NK-92 (cell line): ENCODE results near the gene DCLK1.

Experiments
- DNase-seq: peaks from one replicate; lab custom pipeline; 2025; ENCODE audit not compliant: unreplicated experiment; lab: John Stamatoyannopoulos, UW

Gene DCLK1

DNA sequence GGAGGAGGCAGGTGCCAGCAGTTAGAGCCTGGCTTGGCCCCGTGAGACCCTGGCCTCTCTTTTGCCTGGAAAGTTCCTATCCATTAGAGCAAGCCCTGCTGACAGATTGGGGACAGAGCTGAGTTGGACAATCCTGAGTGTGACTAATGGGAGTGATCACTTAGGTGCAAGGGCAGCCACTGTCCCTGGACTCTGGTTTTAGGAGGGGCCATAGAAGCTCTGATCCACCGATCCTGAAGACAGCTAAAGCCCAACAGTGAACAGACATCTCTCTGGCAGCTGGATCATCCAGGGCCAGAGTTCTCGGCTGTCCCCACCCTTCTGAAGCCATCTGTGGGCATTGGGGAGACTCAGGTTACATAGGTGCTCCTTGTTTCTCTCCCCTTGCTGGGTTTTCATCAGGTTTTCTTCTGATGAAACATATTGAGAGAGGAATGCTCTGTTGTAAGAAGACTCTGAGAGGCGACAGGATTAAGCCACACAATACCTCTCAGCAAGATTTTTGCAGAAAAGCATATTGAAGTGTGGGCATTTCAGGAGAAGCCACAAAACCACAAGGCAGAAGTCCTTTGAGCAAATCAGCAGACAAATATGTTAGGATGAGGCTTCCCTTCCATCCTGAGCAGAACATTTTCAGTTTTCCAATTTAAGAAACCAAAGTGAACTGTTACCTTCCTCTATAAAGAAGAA lies 366.7 kb downstream of the DCLK1 start:
- DNase-seq: no peak

DNA sequence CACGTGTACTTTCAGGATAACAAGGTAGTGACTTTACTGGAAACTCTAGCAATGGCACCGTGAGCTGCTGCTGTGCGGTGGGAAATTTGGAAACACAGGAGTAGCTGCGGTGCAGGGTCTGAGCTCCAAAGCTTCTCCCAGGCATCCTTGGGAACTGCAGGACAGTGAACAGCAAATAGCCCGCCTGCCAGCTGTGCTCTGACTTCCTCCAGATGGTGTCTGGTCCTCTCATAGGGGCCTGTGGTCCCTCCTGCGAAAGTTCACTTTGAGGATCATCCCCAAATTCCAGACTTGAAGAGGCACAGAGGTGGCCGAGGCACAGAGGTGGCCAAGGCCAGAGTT lies 367.4 kb downstream of the DCLK1 start:
- DNase-seq: no peak

DNA sequence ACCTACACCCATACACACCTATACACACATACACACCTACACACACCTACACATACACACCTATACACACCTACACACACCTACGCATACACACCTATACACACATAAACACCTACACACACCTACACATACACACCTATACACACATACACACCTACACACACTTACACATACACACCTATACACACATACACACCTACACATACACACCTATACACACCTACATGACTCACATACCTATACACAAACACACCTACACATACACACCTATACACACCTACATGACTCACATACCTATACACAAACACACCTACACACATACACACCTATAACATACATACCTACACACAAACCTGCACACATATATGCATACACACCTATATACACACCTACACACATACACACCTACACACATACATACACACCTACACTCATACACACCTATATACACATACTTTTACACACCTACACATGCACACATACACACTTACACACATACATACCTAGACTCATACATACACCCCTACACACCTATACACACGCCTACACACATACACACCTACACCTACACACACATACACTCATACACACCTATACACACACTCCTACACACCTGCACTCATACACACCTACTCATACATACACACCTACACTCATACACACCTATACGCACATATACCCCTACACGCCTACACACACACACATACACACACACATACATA lies 368.0 kb downstream of the DCLK1 start:
- DNase-seq: no peak

DNA sequence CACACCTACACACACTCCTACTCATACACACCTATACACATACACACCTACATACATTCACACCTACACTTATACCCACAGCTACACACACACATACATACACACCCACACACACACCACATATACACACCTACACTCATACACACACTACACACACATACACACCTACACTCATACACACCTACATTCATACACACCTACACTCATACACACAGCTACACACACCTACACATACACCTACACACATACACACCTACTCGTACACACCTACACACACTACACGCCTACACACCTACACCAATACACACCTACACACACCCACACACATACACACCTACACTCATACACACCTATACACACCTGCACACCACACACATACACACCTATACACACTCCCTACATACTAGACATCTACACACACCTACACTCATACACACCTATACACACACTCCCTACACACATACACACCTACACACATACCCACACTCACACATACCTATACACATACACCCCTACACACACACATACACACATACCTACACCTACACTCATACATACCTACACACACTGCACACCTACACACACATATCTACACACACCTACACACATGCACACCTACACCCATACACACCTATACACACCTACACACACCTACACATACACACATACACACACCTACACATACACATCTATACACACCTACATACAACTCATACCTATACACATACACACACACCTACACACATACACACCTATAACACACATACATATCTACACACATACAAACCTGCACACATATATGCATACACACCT lies 369.5 kb downstream of the DCLK1 start:
- no peak for DNase-seq

DNA sequence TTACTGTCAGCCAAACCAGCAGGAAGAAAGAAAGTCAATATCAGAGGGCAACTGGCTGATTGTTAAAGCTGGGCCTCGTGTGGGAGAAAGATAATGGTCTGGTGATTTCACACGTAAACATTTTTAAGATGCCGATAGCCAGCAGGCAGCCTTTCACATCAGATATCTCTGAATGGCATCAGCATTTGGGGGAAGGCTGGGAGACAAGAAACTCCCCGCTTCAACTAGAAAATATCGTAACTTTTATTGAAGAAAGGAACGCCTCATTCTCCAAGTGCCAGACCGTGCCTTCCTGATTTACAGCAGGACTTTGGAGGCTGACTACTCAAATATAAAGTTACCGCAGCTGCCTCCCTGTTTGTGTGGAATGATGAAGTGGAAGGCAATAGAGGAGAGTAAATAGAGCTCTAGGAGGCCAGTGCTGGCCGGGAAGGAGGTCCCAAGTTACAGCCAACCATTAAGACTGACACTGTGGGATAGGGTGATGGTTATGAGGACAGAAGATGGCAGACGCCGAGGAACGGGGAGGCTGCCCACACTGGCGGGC lies 370.4 kb downstream of the DCLK1 start:
- no peak for DNase-seq

DNA sequence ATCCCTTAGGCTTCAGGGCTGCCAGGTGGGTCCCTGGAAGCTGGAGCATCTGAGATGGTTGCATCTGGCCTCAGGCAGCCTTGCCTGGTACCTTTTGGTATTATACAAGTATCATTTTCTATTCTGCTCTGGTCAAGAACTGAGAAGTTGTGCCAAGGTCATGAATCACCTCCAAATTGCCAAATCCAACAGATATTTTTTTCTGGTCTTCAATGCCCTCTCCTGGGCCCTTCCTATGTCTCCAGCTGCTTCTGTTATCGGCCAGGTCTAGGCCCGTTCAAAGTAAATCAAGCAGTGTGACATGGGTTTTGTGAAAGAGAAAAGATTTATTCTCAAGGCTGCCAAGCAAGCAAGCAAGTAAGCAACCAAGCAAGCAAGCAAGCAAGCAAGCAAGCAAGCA lies 383.6 kb downstream of the DCLK1 start:
- DNase-seq: no peak

DNA sequence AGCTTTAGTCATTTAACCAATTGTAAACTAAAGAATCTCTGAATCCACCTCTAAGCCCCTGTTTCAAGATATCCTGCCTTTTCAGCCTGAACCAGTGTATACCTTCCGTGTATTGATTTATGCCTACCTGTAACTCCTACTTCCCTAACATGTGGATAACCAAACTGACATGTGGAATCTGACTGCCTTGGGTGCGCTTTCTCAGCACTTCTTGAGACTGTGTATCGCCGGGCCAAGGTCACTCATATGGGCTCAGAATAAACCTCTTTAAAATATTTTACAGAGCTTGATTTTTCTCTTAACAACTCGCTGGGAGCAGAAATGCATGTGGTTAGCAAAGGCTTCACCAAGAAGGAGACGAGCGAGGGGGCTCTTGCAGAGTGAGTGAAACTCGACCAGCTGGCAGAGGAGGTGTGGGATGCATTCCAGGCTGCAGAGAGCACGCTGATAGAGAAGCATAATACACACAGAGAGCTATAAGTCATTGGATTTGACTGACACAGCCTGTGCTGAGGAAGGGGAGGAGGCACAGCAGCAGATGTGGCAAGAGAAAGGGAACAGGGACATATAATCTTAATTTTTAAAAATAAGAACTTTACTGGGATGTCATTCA lies 386.5 kb downstream of the DCLK1 start:
- no peak for DNase-seq

DNA sequence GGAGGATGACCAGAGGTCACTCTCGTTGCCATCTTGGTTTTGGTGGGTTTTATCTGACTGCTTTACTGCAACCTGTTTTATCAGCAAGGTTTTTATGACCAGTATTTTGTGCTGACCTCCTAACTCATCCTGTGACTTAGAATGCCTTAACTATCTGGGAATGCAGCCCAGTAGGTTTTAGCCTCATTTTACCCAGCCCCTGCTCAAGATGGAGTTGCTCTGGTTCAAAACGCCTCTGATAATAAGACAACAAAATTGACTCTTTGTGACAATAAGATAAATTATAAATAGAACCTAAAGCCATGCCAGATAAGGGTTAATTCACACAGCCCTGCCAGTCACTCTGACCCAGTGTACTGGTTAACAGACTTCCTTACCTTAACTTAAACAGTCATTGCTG lies 387.0 kb downstream of the DCLK1 start:
- no peak for DNase-seq

DNA sequence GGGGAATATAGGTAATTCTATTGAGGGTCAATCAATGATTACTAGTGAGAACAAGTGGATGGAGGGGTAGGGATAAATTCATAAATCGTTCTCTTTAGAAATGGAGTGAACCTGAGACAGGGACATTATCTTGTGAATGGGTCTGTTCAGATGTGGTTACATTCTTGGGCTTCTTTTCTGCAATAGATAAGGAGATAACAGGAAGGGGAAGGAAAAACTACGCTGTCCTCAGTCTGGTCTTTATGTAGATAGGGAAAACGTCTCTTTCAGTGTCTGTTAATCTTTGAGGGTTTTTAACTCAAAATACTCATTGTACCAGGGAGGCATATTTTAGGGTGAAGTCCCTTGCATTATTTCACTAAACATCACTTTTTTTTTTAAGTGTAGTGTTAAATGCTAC lies 388.0 kb downstream of the DCLK1 start:
- DNase-seq: no peak

DNA sequence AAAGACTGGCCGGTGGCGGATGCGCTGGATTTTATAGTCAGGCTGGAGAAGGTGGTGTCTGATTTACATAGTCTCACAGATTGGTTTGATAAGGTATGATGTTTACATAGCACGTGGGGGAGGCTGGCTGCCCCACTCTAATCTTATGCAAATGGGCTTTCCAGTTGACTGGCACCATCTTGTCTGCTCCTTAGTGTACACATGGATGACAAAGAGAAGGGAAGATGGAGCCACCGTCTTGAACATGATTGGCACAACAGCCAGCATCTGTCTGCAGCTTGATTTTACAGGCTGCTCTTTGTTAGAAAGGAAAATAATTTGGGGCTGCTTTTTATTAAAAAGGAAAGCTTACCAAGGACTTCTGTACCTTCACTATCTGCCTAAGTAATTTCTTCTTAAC lies 389.5 kb downstream of the DCLK1 start:
- DNase-seq: no peak

DNA sequence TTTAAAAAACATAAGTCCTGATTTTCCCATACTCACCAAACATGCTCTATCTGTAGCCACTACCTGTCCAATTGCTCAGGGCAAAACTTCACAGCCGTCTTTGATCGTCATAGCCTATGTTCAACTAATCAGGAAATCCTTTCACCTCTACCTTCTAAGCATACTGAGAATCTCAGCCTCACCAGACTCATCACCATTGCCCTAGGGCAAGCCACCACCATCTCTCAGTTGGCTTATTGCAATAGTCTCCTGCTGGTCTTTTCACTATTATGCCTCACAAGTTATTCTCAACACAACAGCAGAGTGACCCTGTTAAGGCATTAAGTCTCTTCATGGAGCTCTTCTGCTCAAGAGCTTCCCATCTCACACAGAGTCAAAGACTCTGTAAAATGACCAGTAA lies 394.3 kb downstream of the DCLK1 start:
- DNase-seq: no peak

DNA sequence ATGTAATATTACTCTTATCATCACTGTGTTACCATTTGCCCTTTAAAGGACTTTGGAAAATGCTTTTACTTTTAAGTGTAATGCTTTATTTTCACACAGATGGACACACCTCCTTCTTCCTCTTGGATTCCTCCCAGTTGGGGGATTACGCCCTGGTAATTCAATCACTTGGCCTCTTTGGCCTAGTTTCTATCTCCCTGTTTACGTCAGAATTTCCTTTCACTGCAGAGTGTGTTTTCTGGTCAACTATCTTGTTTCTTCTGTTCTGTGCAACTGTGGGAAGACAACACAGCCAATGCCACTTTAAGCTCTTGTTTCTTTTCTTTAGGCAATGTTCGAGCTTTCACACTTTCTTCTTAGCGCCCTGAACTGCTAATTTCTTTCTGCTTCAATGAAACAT lies 397.4 kb downstream of the DCLK1 start:
- no peak for DNase-seq

DNA sequence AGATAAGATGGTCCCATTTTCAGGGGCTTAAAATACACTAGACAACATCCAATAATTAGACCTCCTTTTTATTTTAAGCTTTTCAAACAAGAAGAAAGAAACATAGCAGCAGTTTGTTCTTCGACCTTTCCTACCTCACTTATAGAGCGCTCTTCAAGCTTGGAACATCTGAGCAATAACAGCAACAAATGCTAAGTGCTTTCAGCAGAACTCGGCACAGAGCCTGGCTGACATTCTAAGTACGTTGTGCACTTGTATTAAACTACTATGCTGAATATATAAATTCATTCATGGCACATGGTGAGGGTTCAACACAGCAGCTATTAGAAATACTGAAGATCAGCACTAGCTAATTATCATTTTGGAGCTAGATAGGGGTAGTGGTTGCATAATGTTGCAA lies 398.6 kb downstream of the DCLK1 start:
- DNase-seq: no peak

DNA sequence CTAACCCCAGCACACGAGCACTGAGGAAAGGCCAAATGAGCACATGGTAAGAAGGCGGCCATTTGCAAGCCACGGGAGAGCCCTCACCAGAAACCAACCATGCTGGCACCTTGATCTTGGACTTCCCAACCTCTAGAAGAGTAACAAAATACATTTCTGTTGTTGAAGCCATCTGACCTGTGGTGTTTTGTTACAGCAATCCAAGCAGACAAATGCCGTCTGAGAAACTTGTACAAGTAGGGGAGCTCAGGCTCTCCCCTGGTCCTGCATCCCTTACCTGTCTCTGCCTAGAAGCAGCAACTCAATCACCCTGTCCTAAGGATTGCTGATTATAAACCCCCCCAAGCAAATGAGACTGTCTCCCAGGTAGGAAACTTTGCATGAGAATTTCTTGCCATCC lies 399.7 kb downstream of the DCLK1 start:
- DNase-seq: no peak

DNA sequence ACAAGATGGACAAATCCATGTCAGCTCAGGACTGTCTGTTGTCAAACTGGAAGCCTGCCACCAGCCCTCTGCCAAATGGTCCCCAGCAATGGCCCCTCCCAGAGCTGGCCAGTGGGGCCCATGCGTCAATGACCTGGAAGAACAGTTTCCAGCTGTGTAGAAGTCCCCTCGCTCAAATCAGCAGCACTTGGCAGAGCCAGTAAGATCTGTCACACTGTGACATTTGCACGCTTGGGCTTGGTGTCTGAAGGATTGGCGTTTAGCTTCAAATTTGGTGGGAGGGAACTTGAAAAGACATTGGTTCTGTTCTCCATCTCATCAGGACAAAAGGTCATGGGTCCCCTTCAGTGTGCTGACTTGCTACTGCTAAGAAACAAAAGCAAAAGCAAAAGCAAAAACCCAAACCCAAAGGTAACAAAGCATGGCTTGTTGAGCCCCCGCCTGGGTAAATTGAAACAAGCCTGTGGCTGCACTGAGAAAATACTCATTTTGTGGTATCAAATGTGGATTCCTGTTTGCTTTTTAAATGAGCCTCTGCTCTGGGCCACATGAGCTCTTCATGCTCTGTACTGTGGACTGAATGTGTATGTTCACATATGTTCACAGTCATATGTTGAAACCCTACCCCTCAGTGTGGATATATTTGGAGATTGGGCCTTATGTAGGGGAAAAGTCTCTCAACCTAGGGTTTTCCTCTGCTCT lies 401.1 kb downstream of the DCLK1 start:
- DNase-seq: no peak

DNA sequence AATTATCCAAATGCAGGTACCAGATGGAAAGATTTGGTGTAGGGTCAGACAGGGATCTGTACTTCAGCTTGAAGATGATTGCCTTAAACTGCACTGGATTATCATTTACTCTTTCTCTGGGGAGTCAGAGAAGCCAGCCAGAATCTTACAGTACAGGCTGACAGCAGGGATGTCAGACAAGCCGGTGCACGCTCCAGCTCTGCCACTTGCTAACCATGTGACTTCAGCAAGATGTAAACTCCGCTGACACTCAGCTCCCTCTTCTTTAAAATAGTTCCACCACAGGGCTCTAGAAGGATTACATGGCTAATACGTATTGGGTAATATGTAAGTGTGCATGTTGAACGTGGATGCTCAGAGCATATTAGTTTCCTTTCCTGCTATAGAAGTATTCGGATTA lies 403.3 kb downstream of the DCLK1 start:
- DNase-seq: no peak

DNA sequence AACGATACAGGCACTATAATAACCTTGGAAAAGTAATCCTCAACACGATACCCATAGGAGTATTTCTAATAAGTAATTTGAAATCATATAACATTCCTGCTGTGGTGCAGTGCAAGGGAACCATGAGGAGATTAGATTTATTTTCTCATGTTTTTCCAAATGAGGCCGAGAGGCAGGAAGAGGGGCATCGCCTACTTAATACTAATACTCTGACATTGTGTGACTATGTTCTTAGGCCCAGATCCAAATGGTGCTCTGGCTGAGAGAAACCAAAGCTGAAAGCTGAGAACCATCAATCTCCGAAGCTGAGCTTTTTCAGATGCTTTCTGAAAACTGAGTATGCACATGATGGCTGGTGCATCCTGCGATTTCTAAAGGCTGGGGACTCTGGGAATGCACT lies 406.7 kb downstream of the DCLK1 start:
- no peak for DNase-seq

DNA sequence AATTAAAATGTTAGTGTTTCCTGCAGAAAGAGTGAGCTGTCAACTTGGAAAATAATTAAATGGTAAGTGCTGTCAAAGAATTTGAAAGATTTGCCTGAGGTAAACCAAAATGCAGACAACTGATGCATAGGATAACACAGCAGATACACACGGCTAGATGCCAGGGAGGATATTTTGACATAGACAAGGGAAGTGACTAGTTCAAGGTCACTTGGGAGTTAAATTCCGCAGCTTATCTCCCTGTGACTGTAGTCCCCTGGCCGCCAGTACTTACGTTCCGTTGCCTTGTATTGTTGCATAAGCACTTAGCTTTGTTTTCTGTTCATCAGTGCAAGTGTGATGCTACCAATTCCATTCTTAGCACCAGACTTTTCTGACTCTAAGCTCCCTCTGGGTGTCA lies 407.4 kb downstream of the DCLK1 start:
- DNase-seq: no peak

DNA sequence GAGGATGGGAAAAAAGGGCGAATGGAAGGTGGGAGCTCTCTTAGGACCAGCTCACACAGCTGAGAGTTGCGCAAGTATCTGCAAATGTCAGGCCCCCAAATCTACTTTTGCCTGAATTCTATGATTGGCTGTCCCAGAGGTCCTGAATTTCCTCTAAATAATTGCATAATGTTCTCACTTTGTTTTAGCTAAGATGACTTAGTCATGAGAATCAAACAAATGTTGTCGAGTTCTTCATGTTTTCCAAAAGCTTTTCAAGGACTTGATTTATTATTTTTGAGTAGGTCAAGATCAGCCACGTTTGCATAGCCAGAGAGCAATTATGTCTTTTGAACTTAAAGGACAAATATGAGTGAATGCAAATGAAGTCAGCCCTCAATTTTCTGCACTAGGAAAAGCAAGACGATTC lies 408.1 kb downstream of the DCLK1 start:
- no peak for DNase-seq

DNA sequence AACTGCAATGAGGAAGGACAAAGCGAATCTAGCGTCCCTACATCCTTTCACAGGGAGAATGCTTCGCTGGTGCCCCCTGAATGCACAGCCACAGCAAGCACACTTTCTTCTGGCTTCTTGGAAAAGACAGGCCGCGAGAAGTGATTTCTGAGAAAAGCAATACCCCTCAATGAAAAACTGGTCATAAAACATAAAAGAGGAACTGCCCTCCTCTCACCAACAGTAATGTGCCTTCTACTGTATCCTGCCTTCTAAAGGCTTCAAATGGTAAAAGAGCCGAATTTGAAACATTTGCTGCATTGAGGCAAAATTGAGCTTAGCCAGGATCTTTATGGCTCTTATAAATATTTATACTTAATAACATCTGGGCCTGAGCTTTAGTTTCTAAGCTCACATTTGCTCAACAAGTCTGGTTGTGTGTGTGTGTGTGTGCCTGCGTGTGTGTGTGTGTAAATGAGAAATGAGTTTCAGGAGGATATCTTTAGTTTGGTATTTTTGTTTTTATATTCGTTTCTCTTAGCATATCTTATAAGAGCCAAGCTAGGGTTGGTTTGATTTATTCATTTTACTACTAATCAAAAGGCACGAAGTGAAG lies 408.6 kb downstream of the DCLK1 start:
- DNase-seq: no peak
